Adipocyte (in vitro differentiated cells): ENCODE results near the gene FAM76A.
"Not testable (repeated sequence)": the region's sequence is repeated elsewhere in the genome, so short reads cannot be mapped to it uniquely, and the experiment has no call there.

ENCODE experiments used
- DNase-seq: peaks from one replicate; pipeline ENCODE4 v3.0.0-alpha.2; 2015; ENCODE audit warnings: low read depth
- H3K27me3 ChIP-seq: replicated peaks from 2 replicates; pipeline ENCODE4 v1.7.0; 2013; ENCODE audit warnings: mild to moderate bottlenecking, low read length, moderate library complexity; ENCODE audit not compliant: control insufficient read depth, insufficient read depth
- H3K36me3 ChIP-seq: 2 replicates; pipeline ENCODE4 v1.7.0; 2013; ENCODE audit warnings: low read length, mild to moderate bottlenecking, moderate library complexity; ENCODE audit not compliant: control insufficient read depth, insufficient read depth, severe bottlenecking
- H3K4me1 ChIP-seq: 2 replicates; pipeline ENCODE4 v1.7.0; 2013; ENCODE audit warnings: mild to moderate bottlenecking, low read length, moderate library complexity; ENCODE audit not compliant: control insufficient read depth, insufficient read depth
- H3K4me3 ChIP-seq: 2 replicates; pipeline ENCODE4 v1.7.0; 2013; ENCODE audit warnings: mild to moderate bottlenecking, low read length, moderate library complexity
- H3K9ac ChIP-seq: 2 replicates; pipeline ENCODE4 v1.7.0; 2013; ENCODE audit warnings: mild to moderate bottlenecking, low read length, moderate library complexity
- H3K9me3 ChIP-seq: 2 replicates; pipeline ENCODE4 v1.7.0; 2013; ENCODE audit warnings: mild to moderate bottlenecking, low read length, moderate library complexity; ENCODE audit not compliant: control insufficient read depth

The FAM76A gene

DNA sequence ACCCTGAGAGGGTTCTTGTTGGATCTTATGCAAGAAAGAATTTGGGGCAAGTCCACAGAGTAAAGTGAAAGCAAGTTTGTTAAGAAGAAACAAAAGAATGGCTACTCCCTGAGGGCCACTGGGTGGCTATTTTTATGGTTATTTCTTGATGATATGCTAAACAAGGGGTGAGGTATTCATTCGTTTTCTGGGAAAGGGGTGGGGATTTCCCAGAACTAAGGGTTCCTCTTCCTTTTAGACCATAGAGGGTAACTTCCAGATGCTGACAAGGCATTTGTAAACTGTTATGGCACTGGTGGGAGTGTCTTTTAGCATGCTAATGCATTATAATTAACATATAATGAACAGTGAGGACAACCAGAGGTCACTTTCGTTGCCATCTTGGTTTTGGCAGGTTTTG is 35.6 kb upstream of the FAM76A start:
- no peak for DNase-seq
- Histone ChIP-seq H3K9me3 (no peaks in the 10 kb centered on the region), H3K27me3 (no peaks in the 10 kb centered on the region), H3K4me3 (peak overlapping the region; percentile 69), H3K9ac (peak overlapping the region; percentile 57), H3K4me1 (peaks cover 15% of the 10 kb centered on the region), H3K36me3 (no peaks in the 10 kb centered on the region)

DNA sequence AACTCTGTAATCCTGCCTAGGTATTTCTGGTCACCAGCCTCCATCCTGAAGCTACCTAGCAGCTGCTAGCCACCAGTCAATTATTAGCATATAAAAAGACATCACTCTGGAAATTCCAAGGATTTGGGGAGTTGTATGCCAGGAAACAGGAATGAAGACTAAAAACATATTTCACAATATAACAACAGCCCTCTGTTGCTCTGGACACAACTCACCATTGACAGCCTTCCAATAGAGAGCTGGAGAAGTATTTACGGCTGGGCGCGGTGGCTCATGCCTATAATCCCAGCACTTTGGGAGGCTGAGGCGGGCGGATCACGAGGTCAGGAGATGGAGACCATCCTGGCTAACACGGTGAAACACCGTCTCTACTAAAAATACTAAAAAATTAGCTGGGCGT is 28.9 kb upstream of the FAM76A start:
- not testable (repeated sequence) for H3K9ac ChIP-seq, H3K4me3 ChIP-seq, DNase-seq, H3K27me3 ChIP-seq, H3K9me3 ChIP-seq, H3K36me3 ChIP-seq, H3K4me1 ChIP-seq

DNA sequence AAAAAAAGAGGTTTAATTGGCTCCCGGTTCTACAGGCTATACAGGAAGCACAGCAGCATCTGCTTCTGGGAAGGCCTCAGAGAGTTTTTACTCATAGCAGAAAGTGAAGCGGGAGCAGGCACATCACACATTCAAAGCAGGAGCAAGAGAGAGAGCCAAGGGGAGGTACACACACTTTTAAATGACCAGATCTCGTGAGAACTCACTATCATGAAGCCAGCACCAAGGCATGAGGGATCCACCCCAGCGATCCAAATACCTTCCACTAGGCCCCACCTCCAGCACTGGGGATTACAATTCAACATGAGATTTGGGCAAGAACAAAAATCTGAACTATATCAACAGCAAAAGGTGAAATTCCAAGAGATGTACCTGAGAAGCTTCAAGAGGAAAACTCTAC is 20.8 kb upstream of the FAM76A start:
- H3K9me3 ChIP-seq: peaks cover 5% of the 10 kb centered on the region
- no peaks in the 10 kb centered on the region for H3K36me3 ChIP-seq
- H3K27me3 ChIP-seq: peaks cover 11% of the 10 kb centered on the region
- DNase-seq: no peak
- H3K4me3 ChIP-seq: no peak overlapping the region
- no peaks in the 10 kb centered on the region for H3K4me1 ChIP-seq
- H3K9ac ChIP-seq: no peak overlapping the region

DNA sequence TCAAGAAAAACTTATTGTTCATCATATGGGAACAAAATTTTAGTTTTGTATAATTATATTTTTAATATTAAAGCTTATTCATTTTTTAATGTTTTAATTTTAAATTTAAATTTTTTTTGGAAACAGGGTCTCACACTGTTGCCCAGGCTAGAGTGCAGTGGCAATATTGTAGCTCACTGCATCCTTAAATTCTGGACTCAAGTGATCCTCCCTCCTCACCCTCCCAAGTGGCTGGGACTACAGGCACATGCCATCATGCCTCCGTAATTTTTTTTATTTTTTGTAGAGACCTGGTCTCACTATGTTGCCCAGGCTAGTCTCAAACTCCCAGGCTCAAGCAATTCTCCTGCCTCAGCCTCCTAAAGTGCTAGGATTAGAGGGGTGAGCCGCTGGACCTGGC is 20.2 kb upstream of the FAM76A start:
- peaks cover 5% of the 10 kb centered on the region for H3K9me3 ChIP-seq
- no peak overlapping the region for H3K4me3 ChIP-seq
- H3K9ac ChIP-seq: no peak overlapping the region
- no peaks in the 10 kb centered on the region for H3K4me1 ChIP-seq
- peaks cover 11% of the 10 kb centered on the region for H3K27me3 ChIP-seq
- no peak for DNase-seq
- H3K36me3 ChIP-seq: no peaks in the 10 kb centered on the region

DNA sequence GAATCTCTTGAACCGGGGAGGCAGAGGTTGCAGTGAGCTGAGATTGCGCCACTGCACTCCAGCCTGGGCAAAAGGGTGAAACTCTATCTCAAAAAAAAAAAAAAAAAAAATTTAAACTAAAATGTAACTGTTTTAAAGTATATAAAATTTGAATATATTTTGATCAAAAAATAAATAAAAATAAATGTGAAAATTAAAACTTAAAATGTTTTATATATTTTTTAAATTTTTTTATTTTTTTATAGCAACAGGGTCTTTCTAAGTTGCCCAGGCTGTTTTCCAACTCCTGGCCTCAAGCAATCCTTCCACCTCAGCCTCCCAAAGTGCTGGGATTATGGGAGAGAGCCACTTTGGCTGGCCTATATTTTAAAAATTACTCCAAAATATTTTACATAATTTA is 15.2 kb upstream of the FAM76A start:
- Histone ChIP-seq H3K9me3 (no peaks in the 10 kb centered on the region), H3K36me3 (no peaks in the 10 kb centered on the region), H3K4me3 (no peak overlapping the region), H3K9ac (no peak overlapping the region), H3K4me1 (no peaks in the 10 kb centered on the region), H3K27me3 (peaks cover 7% of the 10 kb centered on the region)
- DNase-seq: no peak

DNA sequence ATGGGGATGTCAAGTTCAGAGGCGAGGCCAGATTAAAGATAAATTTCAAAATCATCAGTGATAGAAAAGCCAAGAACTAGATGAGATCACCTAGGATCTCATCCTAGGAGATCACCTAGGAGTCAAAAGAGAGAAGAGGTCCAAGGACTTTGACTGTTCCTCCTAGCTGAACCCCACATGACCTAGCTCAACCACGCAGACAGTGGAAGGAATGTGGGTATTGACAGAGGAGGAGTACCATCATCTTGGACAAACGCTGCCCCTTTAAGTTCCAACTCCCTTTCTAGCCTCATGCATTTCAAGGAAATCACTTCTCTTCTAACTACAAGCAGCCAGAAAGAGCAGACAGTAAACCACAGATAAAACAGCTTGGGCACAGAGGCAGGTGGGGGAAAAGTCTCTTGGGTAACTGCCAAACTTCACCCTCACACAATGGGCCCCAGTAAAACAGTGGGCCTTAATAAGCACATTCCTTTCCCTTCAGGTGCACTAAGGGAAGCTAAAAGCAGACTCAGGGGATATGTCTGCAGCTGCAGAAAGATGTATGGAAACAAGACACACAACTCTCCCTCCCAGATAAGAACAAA is 12.5 kb upstream of the FAM76A start:
- H3K27me3 ChIP-seq: peaks cover 14% of the 10 kb centered on the region
- no peaks in the 10 kb centered on the region for H3K36me3 ChIP-seq
- no peak overlapping the region for H3K9ac ChIP-seq
- no peak overlapping the region for H3K4me3 ChIP-seq
- DNase-seq: no peak
- H3K9me3 ChIP-seq: peaks cover 9% of the 10 kb centered on the region
- no peaks in the 10 kb centered on the region for H3K4me1 ChIP-seq

DNA sequence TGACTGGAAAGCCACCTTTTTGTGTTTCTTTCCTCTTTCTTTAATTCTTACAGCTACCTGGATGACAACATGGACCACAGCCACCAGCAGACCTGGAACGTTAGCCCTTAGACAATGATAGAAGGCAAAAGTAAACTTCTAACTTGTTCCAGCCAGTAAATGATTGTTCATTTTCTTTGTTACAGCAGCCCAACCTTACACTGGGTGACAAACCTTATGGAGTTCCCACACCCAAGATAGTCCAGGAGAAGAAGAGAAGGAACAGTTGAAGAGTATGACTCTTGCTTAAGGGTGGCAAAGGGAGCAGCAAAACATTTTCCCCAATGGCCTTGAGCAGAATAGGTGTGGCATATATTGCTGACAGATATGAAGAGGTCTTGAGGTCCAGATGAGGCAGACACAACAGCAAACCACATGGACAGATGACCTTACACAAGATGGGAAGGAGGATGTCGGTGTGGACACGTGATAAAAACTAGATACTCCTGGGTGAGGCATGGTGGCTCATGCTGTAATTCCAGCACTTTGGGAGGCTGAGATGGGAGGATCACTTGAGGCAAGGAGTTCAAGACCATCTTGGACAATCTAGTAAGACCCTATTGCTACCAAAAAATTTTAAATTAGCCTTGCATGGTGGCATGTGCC is 11.8 kb upstream of the FAM76A start:
- H3K36me3 ChIP-seq: no peaks in the 10 kb centered on the region
- DNase-seq: no peak
- no peaks in the 10 kb centered on the region for H3K4me1 ChIP-seq
- H3K27me3 ChIP-seq: peaks cover 14% of the 10 kb centered on the region
- H3K9me3 ChIP-seq: peaks cover 9% of the 10 kb centered on the region
- H3K4me3 ChIP-seq: no peak overlapping the region
- no peak overlapping the region for H3K9ac ChIP-seq

DNA sequence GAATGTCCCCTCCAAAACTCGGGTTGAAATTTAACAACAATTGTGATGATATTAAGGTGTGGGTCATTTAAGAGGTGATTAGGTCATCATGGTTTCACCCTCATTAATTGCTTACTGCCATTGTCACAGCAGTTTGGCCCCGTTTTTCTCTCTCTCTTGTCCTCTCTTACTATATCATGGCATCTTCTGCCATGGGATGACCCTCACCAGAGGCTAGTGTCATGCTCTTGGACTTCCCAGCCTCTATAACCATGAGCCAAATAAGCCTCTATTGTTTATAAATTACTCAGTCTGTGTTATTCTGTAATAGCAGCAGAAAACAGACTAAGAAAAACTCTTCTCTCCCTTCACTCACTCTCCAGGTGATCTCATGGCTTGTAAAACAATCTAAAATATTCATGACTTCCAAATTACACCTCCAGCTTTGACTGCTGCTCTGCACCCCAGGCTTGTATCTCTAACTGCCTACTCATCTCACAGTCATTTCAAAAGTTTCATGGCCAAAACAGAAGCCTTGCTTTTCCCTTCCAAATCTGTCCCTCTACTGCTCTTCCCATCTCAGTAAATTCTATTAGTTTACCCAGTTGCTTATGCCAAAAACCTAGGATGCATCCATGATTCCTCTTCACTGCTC is 9.4 kb upstream of the FAM76A start:
- no peaks in the 10 kb centered on the region for H3K36me3 ChIP-seq
- H3K4me3 ChIP-seq: no peak overlapping the region
- H3K9me3 ChIP-seq: peaks cover 9% of the 10 kb centered on the region
- no peak overlapping the region for H3K9ac ChIP-seq
- no peak for DNase-seq
- H3K27me3 ChIP-seq: peaks cover 14% of the 10 kb centered on the region
- no peaks in the 10 kb centered on the region for H3K4me1 ChIP-seq

DNA sequence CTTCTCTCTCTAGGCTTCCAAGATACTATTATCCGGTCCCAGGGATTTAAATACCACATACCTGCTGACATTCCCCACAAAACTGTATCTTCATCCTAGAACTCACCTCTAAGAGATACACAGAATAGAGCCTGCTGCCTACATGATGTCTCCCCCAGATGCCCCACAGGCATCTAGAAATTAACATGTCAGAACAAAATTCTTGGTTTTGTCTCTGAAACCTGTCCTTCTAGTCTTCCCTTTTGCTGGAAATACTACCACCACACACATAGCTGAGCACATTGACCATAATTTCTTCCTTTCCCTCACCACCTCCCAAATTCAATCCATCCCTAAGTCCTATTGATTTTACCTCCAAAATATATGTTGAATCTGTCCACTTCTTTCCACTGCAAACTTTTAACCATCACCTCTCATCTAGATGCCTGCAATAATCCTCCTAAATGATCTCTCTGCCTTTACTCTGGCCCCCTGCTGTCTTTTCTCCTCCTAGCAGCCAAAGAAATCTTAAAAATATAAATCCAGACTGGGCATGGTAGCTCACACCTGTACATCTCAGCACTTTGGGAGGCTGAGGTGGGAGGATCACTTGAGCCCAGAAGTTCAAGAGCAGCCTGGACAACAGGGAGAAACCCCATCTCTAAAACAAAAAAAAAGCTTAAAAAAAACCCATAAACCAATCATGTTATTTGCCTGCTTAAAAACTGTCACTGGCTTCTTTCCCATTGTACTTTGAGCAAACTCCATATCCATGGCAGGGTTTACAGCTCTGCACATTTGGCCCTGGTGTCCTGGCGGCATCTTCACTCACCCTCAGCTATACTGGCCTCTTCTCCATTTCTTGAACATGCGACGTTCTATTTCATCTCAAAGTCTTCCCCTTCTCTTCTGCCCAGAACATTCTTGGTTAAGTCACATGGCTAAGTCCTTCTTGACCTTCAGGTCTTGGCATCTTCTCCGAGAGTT is 6.2 kb upstream of the FAM76A start:
- H3K27me3 ChIP-seq: peaks cover 14% of the 10 kb centered on the region
- peak; percentile 48 for DNase-seq
- H3K4me3 ChIP-seq: no peak overlapping the region
- H3K9ac ChIP-seq: no peak overlapping the region
- peaks cover 2% of the 10 kb centered on the region for H3K4me1 ChIP-seq
- H3K9me3 ChIP-seq: peaks cover 9% of the 10 kb centered on the region
- H3K36me3 ChIP-seq: no peaks in the 10 kb centered on the region

DNA sequence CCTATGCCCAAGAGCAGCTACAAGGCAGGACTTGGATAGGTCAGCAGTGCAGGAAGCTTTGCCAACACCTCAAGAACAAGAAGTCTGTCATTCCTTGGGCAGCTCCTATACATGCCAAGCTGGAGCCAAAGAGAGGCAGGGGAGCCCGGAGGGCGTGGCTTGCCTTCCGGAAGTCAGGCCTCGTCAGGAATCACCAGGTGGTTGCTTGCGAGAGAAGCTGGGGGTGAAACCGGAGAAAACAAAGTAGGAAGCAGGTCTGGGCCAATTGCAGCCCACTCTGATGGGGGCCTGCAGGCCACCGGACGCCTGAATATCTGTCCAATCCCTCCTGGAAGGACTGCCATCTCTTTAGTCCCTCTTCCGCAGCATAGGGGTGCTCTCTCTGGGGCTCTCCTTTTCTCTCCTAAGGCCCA is 794 bp upstream of the FAM76A start:
- Histone ChIP-seq H3K27me3 (no peaks in the 10 kb centered on the region), H3K9ac (peak overlapping the region; percentile 75), H3K4me3 (peak overlapping the region; percentile 80), H3K4me1 (peaks cover 19% of the 10 kb centered on the region), H3K36me3 (peaks cover 16% of the 10 kb centered on the region), H3K9me3 (no peaks in the 10 kb centered on the region)
- DNase-seq: peak; percentile 3
